ENCODE data around the gene ARL6IP5. TPM values are rescaled to one million over a fixed set of nuclear protein-coding genes. Genes with fewer than 3 reads are reported as not detected.

The ARL6IP5 gene
- total and polyA plus RNA-seq, 7 donors, result 36.6 to 181 (median 110) TPM

DNA sequence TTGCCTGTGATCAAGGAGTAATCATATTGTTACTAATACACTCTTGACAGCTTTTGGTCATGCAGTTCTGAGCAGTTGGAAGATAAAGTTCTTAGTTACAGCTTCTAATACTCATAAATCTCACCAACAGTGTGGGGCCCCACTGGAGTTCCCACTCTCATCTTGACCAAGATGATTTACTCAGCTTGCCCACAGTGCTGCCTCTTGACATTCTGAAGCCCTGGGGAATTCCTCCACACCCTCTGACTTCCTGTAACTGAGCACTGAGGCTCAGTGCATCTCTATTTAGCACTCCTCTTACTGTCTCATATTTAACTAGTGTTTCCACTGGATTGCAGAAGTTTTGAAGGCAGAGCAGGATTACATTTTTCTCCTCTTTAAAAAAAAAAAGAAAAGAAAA is 1.9 kb upstream of the ARL6IP5 start:
- TF ChIP-seq EP300 (IDR thresholded peaks at IDR 0.05) (no peak), POLR2AphosphoS5 (IDR thresholded peaks at IDR 0.05) (peak in 1 of 4 donors; percentile 50), POLR2A (IDR thresholded peaks at IDR 0.05) (no peak)
- TF ChIP-seq, protein P1, sequence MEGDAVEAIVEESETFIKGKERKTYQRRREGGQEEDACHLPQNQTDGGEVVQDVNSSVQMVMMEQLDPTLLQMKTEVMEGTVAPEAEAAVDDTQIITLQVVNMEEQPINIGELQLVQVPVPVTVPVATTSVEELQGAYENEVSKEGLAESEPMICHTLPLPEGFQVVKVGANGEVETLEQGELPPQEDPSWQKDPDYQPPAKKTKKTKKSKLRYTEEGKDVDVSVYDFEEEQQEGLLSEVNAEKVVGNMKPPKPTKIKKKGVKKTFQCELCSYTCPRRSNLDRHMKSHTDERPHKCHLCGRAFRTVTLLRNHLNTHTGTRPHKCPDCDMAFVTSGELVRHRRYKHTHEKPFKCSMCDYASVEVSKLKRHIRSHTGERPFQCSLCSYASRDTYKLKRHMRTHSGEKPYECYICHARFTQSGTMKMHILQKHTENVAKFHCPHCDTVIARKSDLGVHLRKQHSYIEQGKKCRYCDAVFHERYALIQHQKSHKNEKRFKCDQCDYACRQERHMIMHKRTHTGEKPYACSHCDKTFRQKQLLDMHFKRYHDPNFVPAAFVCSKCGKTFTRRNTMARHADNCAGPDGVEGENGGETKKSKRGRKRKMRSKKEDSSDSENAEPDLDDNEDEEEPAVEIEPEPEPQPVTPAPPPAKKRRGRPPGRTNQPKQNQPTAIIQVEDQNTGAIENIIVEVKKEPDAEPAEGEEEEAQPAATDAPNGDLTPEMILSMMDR (IDR thresholded peaks at IDR 0.05), result no peak

DNA sequence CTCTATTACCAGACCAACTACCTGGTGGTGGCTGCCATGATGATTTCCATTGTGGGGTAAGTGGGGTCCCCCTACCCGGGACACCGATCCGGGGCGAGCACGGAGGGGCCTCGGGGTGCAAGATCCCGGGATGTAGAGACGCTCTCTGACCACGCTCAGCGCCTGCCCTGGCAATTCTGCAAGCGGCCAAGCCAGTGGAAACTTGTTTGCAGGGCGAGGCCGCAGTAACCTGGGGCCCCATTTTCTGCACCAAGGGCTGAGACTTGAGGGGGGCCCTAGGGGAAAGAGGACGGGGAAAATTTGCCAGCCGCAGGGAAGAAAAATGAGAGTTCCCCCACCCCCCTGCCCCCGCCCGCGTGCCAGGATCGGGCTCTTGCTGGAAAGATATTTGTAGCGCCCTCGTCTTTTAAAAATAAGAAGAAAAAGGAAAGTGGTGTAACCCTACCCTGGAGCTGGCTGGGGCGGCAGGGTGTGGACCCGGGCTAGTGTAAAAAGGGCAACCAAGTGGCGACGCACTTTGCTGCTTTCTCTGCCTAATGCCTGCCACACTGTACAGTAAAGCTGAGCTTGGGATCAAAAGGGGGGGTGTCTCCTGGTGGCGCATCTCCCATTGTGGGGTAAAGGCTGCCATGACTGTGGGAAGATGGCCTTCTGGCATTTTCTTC is 563 bp downstream of the ARL6IP5 start:
- WGBS, 2 donors, result 0 to 1% methylated on average over 26 of the region's 26 CpGs
- H3K36me3 ChIP-seq, result no peaks in the 10 kb centered on the region
- TF ChIP-seq EP300 (IDR thresholded peaks at IDR 0.05), result no peak
- TF ChIP-seq, protein P1 (IDR thresholded peaks at IDR 0.05), result no peak
- no peak for TF ChIP-seq POLR2A (IDR thresholded peaks at IDR 0.05)
- no peak for TF ChIP-seq POLR2AphosphoS5 (IDR thresholded peaks at IDR 0.05)
- peak overlapping the region; percentile 67 to 94 (median 82) for H3K4me3 ChIP-seq
- H3K27ac ChIP-seq, result peak overlapping the region; percentile 91 to 94 (median 94)
- H3K9me3 ChIP-seq, result no peaks in the 10 kb centered on the region
- intact Hi-C loops (cut with DNase I), result no loop called here
- DNase-seq, result no peak
- peaks cover 2 to 78% (median 68%) of the 10 kb centered on the region in 4 donors for H3K4me1 ChIP-seq
- H3K27me3 ChIP-seq, result no peaks in the 10 kb centered on the region

More for the DNA sequence above, 1.9 kb upstream of the ARL6IP5 start:
- intact Hi-C loops (cut with DNase I), result no loop called here
- peak overlapping the region in 3 of 4 donors; percentile 48 to 94 (median 93) for H3K27ac ChIP-seq
- DNase-seq, result no peak
- no peaks in the 10 kb centered on the region for H3K36me3 ChIP-seq
- H3K27me3 ChIP-seq, result no peaks in the 10 kb centered on the region
- H3K4me3 ChIP-seq, result no peak overlapping the region
- peaks cover 2 to 72% (median 60%) of the 10 kb centered on the region in 4 donors for H3K4me1 ChIP-seq
- H3K9me3 ChIP-seq, result no peaks in the 10 kb centered on the region

DNA sequence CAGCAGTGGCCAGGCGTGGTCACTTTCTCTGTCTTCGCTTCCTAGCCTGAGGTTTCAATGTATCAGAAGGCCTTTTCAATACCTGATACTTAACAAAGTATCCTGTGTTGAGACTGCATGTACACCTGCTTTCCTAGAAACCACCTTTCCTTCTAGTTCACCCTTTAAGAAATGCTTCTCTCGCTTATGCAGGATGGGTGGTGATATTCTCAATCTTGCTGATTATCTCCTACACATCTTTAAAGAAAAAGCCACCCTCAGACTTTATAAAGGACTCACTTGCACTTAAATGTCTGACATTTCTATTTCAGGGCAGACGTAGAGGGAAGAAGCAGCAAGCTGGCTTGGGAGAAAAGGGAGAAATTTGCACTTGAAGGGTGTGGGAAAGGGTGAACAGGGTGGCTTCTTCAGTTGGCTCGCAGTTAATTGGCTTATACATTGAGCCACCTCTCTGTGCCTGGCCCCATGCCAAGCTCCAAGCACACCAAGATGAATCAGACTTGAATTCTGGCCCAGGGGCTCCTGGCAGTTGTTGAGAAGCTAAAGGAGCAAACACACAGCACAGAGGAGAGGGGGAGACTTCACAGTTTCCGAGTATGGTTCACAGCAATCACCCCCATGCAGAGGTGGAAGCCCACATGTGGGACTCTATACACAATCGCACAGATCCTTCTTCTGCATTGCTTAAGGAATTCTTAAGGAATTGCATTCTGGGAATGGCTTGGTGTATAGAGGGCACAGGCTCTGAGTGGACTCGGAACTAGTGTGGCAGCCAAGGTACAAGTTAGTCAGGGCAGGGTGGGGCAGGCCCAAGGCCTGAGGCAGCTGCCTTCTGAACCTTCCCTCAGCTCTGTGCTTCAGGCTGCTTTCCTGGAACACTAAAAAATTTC is 1.3 kb downstream of the ARL6IP5 start:
- intact Hi-C loops (cut with DNase I), result no loop called here

DNA sequence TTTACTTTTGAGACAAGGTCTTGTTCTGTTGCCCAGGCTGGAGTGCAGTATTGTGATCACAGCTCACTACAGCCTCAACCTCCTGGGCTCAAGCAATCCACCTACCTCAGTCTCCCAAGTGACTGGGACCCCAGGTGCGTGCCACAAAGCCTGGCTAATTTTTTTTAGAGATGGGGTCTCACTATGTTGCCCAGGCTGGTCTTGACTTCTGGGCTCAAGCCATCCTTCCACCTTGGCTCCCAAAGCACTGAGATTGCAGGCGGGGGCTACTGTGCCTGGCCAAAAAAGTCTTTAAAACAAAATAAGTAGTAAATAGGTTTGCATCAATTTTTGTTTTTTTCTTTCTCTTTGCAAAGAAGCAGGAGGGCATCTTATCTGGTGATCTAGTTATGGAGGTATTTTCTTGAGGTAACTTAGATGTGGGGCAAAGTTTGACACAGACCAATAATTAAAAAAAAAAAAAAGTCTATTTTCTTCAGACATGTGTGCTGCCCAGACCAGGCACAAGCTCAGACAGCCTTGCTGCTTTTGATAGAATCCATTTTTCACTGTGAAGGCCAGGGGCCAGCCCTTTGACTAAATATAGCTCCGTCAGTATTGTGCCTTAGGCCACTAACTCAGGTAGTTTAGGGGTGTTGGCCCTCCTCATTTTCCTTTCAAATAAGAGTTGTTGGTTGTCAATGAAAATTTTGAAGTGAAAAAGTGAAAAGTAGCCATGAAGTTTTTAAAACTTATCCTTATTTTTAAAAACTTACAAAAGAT is 2.5 kb downstream of the ARL6IP5 start:
- no peak for TF ChIP-seq POLR2A (IDR thresholded peaks at IDR 0.05)
- TF ChIP-seq, protein P1 (IDR thresholded peaks at IDR 0.05), result no peak
- no peak for TF ChIP-seq POLR2AphosphoS5 (IDR thresholded peaks at IDR 0.05)
- no peak for TF ChIP-seq EP300 (IDR thresholded peaks at IDR 0.05)
- intact Hi-C loops (cut with DNase I), result no loop called here
- H3K27ac ChIP-seq, result peak overlapping the region; percentile 91 to 94 (median 94)
- H3K9me3 ChIP-seq, result no peaks in the 10 kb centered on the region
- no peaks in the 10 kb centered on the region for H3K27me3 ChIP-seq
- peaks cover 2 to 86% (median 82%) of the 10 kb centered on the region in 4 donors for H3K4me1 ChIP-seq
- peak overlapping the region; percentile 67 to 94 (median 82) for H3K4me3 ChIP-seq
- H3K36me3 ChIP-seq, result no peaks in the 10 kb centered on the region
- 58 to 76% methylated on average over 3 of the region's 3 CpGs for WGBS, 2 donors
- DNase-seq, result no peak

More for the DNA sequence above, 1.3 kb downstream of the ARL6IP5 start:
- peaks cover 2 to 79% (median 72%) of the 10 kb centered on the region in 4 donors for H3K4me1 ChIP-seq
- peak overlapping the region; percentile 67 to 94 (median 82) for H3K4me3 ChIP-seq
- no peaks in the 10 kb centered on the region for H3K36me3 ChIP-seq
- TF ChIP-seq POLR2A (IDR thresholded peaks at IDR 0.05), result peak in 1 of 2 donors; percentile 32
- TF ChIP-seq, protein P1 (IDR thresholded peaks at IDR 0.05), result no peak
- peak; percentile 34 to 68 (median 45) for TF ChIP-seq POLR2AphosphoS5 (IDR thresholded peaks at IDR 0.05)
- no peak for TF ChIP-seq EP300 (IDR thresholded peaks at IDR 0.05)
- WGBS, 2 donors, result 0 to 2% methylated on average over 8 of the region's 8 CpGs
- no peaks in the 10 kb centered on the region for H3K9me3 ChIP-seq
- DNase-seq, result peak; percentile 97
- H3K27me3 ChIP-seq, result no peaks in the 10 kb centered on the region
- H3K27ac ChIP-seq, result peak overlapping the region; percentile 91 to 94 (median 94)
